Measurements from ENCODE around the gene NCOA1. TPM values are rescaled to one million over a fixed set of nuclear protein-coding genes. Genes with fewer than 3 reads are reported as not detected.

Gene NCOA1
- total RNA-seq, 1 donor from 2014 or later, result 75.1 TPM

- no peak overlapping the region for H3K4me3 Mint-ChIP-seq (ENCODE audit: unreplicated experiment)
- H3K9me3 Mint-ChIP-seq (ENCODE audit: unreplicated experiment), result no peaks in the 10 kb centered on the region
- no peak for DNase-seq
- H3K4me1 Mint-ChIP-seq (ENCODE audit: low read depth, unreplicated experiment), result peaks cover 4% of the 10 kb centered on the region
- H3K27ac Mint-ChIP-seq (ENCODE audit: unreplicated experiment), result no peak overlapping the region
- H3K36me3 Mint-ChIP-seq (ENCODE audit: unreplicated experiment), result no peaks in the 10 kb centered on the region
- H3K27me3 Mint-ChIP-seq (ENCODE audit: unreplicated experiment), result no peaks in the 10 kb centered on the region
- no peak for TF ChIP-seq CTCF (IDR thresholded peaks at IDR 0.05; ENCODE audit: partially characterized antibody, unreplicated experiment)
Observed at GRCh38 chr2:24697792-24698191, 206.7 kb downstream of the NCOA1 start.

- Mint-ChIP-seq H3K36me3 (ENCODE audit: unreplicated experiment) (no peaks in the 10 kb centered on the region), H3K4me3 (ENCODE audit: unreplicated experiment) (no peak overlapping the region), H3K27ac (ENCODE audit: unreplicated experiment) (no peak overlapping the region), H3K27me3 (ENCODE audit: unreplicated experiment) (no peaks in the 10 kb centered on the region), H3K9me3 (ENCODE audit: unreplicated experiment) (no peaks in the 10 kb centered on the region), H3K4me1 (ENCODE audit: low read depth, unreplicated experiment) (peaks cover 7% of the 10 kb centered on the region)
- DNase-seq, result no peak
- no peak for TF ChIP-seq CTCF (IDR thresholded peaks at IDR 0.05; ENCODE audit: partially characterized antibody, unreplicated experiment)
Observed at GRCh38 chr2:24702800-24703199, 211.7 kb downstream of the NCOA1 start.

- TF ChIP-seq CTCF (IDR thresholded peaks at IDR 0.05; ENCODE audit: partially characterized antibody, unreplicated experiment), result no peak
- no peak overlapping the region for H3K27ac Mint-ChIP-seq (ENCODE audit: unreplicated experiment)
- peaks cover 7% of the 10 kb centered on the region for H3K4me1 Mint-ChIP-seq (ENCODE audit: low read depth, unreplicated experiment)
- no peaks in the 10 kb centered on the region for H3K36me3 Mint-ChIP-seq (ENCODE audit: unreplicated experiment)
- DNase-seq, result no peak
- no peaks in the 10 kb centered on the region for H3K27me3 Mint-ChIP-seq (ENCODE audit: unreplicated experiment)
- H3K9me3 Mint-ChIP-seq (ENCODE audit: unreplicated experiment), result no peaks in the 10 kb centered on the region
- no peak overlapping the region for H3K4me3 Mint-ChIP-seq (ENCODE audit: unreplicated experiment)
Observed at GRCh38 chr2:24704692-24705091, 213.6 kb downstream of the NCOA1 start.

- no peaks in the 10 kb centered on the region for H3K27me3 Mint-ChIP-seq (ENCODE audit: unreplicated experiment)
- no peaks in the 10 kb centered on the region for H3K9me3 Mint-ChIP-seq (ENCODE audit: unreplicated experiment)
- H3K27ac Mint-ChIP-seq (ENCODE audit: unreplicated experiment), result no peak overlapping the region
Observed at GRCh38 chr2:24707143-24707542, 216.1 kb downstream of the NCOA1 start.

More at GRCh38 chr2:24707143-24707542, 216.1 kb downstream of the NCOA1 start:
- no peak for TF ChIP-seq CTCF (IDR thresholded peaks at IDR 0.05; ENCODE audit: partially characterized antibody, unreplicated experiment)
- H3K4me3 Mint-ChIP-seq (ENCODE audit: unreplicated experiment), result no peak overlapping the region
- DNase-seq, result no peak
- H3K4me1 Mint-ChIP-seq (ENCODE audit: low read depth, unreplicated experiment), result peaks cover 12% of the 10 kb centered on the region
- no peaks in the 10 kb centered on the region for H3K36me3 Mint-ChIP-seq (ENCODE audit: unreplicated experiment)
